Activated CD8-positive, alpha-beta T cell treated with anti-CD3 and anti-CD28 coated beads for 36 hours (primary cell): ENCODE data around the gene CRYL1. TPM values are rescaled to one million over a fixed set of nuclear protein-coding genes. Genes with fewer than 3 reads are reported as not detected.

Experiments
- ATAC-seq: fragments of 200-7000 bp; cut with Tn5 transposase; one replicate; pipeline ENCODE4 v1.10.0; 2021; ENCODE audit warnings: mild to moderate bottlenecking, moderate library complexity
- CTCF ChIA-PET: fragments of 350-600 bp; sonication (Branson Sonifier 250); formaldehyde crosslinking; loops from one replicate; lab custom pipeline; 2021; ENCODE audit warnings: antibody characterized with exemption; lab: Charles Lee
- POLR2A ChIA-PET: fragments of 350-600 bp; sonication (Branson Sonifier 250); formaldehyde crosslinking; loops from one replicate; lab custom pipeline; 2021; ENCODE audit warnings: antibody characterized with exemption; lab: Charles Lee
- DNase-seq: peaks from one replicate; pipeline ENCODE4 v3.0.0-alpha.2; 2020
- H3K27ac Mint-ChIP-seq: one replicate; pipeline ENCODE4 v1.8.0; 2021; ENCODE audit warnings: mild to moderate bottlenecking, mixed read lengths
- H3K27me3 Mint-ChIP-seq: one replicate; pipeline ENCODE4 v1.8.0; 2021; ENCODE audit warnings: mixed read lengths
- H3K36me3 Mint-ChIP-seq: one replicate; pipeline ENCODE4 v1.8.0; 2021; ENCODE audit warnings: low read depth, mixed read lengths
- H3K4me1 Mint-ChIP-seq: one replicate; pipeline ENCODE4 v1.8.0; 2021; ENCODE audit warnings: low read depth, mixed read lengths
- H3K4me3 Mint-ChIP-seq: one replicate; pipeline ENCODE4 v1.8.0; 2021; ENCODE audit warnings: mild to moderate bottlenecking, moderate library complexity, mixed read lengths
- H3K9me3 Mint-ChIP-seq: one replicate; pipeline ENCODE4 v1.8.0; 2021; ENCODE audit warnings: mixed read lengths
- intact Hi-C: fragments of 100-400 bp; cut with micrococcal nuclease; formaldehyde crosslinking; loops from one replicate; pipeline ENCODE4 v1.10.0; 2022
- total RNA-seq, 2 experiments: library from RNA; stranded (reverse); gene quantifications; one replicate each; pipeline ENCODE4 v1.2.3, GENCODE V29; 2021
- TF ChIP-seq, protein P1 (sequence below): fragments of 200-600 bp; IDR thresholded peaks from one replicate; pipeline ENCODE4 v1.8.0; 2022; ENCODE audit warnings: antibody characterized with exemption, mild to moderate bottlenecking

The CRYL1 gene
- total RNA-seq, 2 experiments from 2014 or later: 8.5 to 9.4 TPM

DNA sequence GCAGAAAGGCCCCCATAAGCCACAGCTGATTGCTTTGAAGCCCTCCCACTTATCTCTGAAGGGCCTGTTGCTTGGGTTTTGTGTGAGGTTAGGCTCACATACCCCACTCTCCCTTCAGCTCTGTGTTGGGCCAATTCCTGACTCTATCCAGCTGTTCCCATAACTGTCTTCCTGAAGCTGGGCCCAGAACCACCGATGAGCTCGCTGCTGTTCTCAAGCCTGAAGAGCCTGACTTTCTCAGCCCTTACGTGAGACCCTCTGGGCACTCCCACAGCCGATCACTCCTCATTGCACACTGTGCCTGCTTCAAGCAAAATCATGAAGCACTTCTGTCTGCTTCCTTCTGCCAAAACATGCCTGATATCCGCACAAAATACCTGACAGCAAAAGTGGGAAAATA lies 124.1 kb downstream of the CRYL1 start:
- ATAC-seq: no peak
- DNase-seq: no peak
- no peaks in the 10 kb centered on the region for H3K27me3 Mint-ChIP-seq
- TF ChIP-seq, protein P1, sequence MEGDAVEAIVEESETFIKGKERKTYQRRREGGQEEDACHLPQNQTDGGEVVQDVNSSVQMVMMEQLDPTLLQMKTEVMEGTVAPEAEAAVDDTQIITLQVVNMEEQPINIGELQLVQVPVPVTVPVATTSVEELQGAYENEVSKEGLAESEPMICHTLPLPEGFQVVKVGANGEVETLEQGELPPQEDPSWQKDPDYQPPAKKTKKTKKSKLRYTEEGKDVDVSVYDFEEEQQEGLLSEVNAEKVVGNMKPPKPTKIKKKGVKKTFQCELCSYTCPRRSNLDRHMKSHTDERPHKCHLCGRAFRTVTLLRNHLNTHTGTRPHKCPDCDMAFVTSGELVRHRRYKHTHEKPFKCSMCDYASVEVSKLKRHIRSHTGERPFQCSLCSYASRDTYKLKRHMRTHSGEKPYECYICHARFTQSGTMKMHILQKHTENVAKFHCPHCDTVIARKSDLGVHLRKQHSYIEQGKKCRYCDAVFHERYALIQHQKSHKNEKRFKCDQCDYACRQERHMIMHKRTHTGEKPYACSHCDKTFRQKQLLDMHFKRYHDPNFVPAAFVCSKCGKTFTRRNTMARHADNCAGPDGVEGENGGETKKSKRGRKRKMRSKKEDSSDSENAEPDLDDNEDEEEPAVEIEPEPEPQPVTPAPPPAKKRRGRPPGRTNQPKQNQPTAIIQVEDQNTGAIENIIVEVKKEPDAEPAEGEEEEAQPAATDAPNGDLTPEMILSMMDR: no peak
- intact Hi-C loops: no loop called here
- ChIA-PET CTCF (interaction anchor here (1.1 kb wide), 1 partner anchor 9 kb away, joined by 4 read pairs; no protein-coding TSS in a partner anchor), POLR2A (interaction anchor here (1.3 kb wide), 1 partner anchor 10 kb away, joined by 4 read pairs; no protein-coding TSS in a partner anchor)
- H3K27ac Mint-ChIP-seq: no peak overlapping the region
- no peak overlapping the region for H3K4me3 Mint-ChIP-seq
- peaks cover 7% of the 10 kb centered on the region for H3K4me1 Mint-ChIP-seq
- no peaks in the 10 kb centered on the region for H3K36me3 Mint-ChIP-seq
- H3K9me3 Mint-ChIP-seq: no peaks in the 10 kb centered on the region

DNA sequence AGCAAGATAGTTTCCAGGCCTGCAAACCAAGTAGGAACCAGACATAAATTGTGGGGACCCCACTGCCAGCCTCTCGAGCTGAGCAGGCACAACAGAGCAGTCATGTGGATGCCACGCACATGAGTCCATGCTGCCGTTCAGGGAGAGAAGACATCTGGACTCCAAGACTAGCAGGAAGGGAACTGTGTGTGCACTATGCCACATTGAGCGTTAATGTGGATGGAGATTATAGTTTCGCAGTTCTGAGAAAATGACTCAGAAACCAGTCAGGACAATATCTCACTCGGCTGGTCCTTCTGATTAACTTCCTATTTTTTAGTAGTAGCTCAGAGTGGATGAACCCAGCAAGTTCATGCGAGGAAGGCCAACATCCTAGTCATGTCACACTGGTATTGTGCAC lies 124.9 kb downstream of the CRYL1 start:
- no peak overlapping the region for H3K27ac Mint-ChIP-seq
- H3K9me3 Mint-ChIP-seq: no peaks in the 10 kb centered on the region
- POLR2A ChIA-PET: no interaction called here
- intact Hi-C loops: no loop called here
- no peaks in the 10 kb centered on the region for H3K36me3 Mint-ChIP-seq
- H3K27me3 Mint-ChIP-seq: no peaks in the 10 kb centered on the region
- ATAC-seq (peak; percentile 27), DNase-seq (no peak)
- H3K4me3 Mint-ChIP-seq: no peak overlapping the region
- H3K4me1 Mint-ChIP-seq: peaks cover 7% of the 10 kb centered on the region
- TF ChIP-seq, protein P1: no peak
- CTCF ChIA-PET: no interaction called here

DNA sequence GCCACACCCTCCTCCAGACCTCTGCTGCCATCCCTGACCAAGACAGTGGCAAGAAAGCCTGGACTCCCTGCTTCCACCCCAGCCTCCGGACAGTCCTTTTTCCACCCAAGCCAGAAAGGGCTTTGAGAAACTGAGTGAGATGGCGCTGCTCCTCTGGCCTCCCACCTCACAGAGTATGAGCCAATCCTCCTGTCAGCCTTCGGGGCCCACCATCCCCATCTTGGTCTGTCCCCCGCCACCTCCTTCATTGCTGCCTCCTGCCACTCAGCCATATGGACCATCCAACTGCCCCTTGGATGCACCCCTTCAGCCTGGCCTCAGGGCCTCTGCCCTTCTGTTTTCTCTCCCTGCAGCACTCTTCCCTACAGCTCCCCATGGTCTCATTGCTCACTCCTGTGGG lies 125.7 kb downstream of the CRYL1 start:
- no peaks in the 10 kb centered on the region for H3K9me3 Mint-ChIP-seq
- intact Hi-C loops: no loop called here
- DNase-seq (no peak), ATAC-seq (no peak)
- ChIA-PET CTCF (no interaction called here), POLR2A (no interaction called here)
- peaks cover 7% of the 10 kb centered on the region for H3K4me1 Mint-ChIP-seq
- no peaks in the 10 kb centered on the region for H3K27me3 Mint-ChIP-seq
- H3K36me3 Mint-ChIP-seq: no peaks in the 10 kb centered on the region
- H3K4me3 Mint-ChIP-seq: no peak overlapping the region
- TF ChIP-seq, protein P1: no peak
- H3K27ac Mint-ChIP-seq: no peak overlapping the region

DNA sequence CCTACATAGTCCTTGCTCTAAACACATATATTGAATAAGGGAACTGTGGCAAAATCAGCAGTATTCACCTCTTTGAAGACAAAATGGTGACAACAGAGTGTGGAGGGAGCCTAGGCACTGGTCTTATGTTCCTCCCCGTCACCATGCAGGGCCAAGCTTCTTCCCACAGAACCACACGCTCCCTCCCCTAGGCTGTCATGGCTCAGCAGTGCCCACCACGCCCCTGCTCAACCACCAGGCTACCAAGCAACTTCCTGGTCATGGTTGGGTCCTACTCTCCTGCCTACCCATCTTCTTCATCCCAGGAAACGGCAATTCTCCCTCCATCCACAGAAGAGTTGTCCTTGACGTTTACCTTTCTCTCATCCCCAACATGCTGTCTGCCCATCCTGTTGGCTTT lies 126.1 kb downstream of the CRYL1 start:
- CTCF ChIA-PET: no interaction called here
- intact Hi-C loops: no loop called here
- Mint-ChIP-seq H3K36me3 (no peaks in the 10 kb centered on the region), H3K4me3 (no peak overlapping the region), H3K9me3 (no peaks in the 10 kb centered on the region), H3K27me3 (no peaks in the 10 kb centered on the region), H3K4me1 (peaks cover 7% of the 10 kb centered on the region), H3K27ac (no peak overlapping the region)
- POLR2A ChIA-PET: no interaction called here
- DNase-seq (no peak), ATAC-seq (no peak)
- TF ChIP-seq, protein P1: no peak

DNA sequence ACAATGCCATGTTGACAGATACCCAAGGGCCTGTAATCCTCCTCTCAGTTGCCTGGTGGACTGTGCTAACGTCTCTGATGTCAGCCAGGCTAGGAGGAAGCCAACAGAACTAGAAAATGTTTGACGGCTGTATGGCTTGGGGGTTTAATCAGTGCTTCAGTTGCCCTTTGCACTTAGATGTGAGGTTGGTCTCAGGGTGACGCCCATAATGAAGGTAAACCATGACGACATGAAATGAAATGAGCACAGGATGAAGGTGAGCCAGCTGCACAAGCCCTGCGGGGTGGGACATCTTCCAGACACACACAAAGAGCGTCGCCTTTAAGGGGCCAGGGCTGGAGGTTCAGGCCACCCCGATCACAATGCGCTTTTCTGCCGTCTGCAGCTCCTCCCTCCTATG lies 127.2 kb downstream of the CRYL1 start:
- CTCF ChIA-PET: no interaction called here

More for the DNA sequence above, 127.2 kb downstream of the CRYL1 start:
- intact Hi-C loops: no loop called here
- H3K4me1 Mint-ChIP-seq: peaks cover 7% of the 10 kb centered on the region
- TF ChIP-seq, protein P1: no peak
- ATAC-seq: no peak
- H3K27ac Mint-ChIP-seq: no peak overlapping the region
- POLR2A ChIA-PET: no interaction called here
- no peaks in the 10 kb centered on the region for H3K9me3 Mint-ChIP-seq
- no peak overlapping the region for H3K4me3 Mint-ChIP-seq
- no peaks in the 10 kb centered on the region for H3K36me3 Mint-ChIP-seq
- no peak for DNase-seq
- no peaks in the 10 kb centered on the region for H3K27me3 Mint-ChIP-seq
